ENCODE measurements around the gene HNF1B. TPM values are rescaled to one million over a fixed set of nuclear protein-coding genes. Genes with fewer than 3 reads are reported as not detected.

HNF1B gene
- total RNA-seq (1 to 10 TPM in 1 of 5 experiments, not detected in 4; 1.4 TPM), polyA plus RNA-seq (not detected), total RNA-seq (not detected)

DNA sequence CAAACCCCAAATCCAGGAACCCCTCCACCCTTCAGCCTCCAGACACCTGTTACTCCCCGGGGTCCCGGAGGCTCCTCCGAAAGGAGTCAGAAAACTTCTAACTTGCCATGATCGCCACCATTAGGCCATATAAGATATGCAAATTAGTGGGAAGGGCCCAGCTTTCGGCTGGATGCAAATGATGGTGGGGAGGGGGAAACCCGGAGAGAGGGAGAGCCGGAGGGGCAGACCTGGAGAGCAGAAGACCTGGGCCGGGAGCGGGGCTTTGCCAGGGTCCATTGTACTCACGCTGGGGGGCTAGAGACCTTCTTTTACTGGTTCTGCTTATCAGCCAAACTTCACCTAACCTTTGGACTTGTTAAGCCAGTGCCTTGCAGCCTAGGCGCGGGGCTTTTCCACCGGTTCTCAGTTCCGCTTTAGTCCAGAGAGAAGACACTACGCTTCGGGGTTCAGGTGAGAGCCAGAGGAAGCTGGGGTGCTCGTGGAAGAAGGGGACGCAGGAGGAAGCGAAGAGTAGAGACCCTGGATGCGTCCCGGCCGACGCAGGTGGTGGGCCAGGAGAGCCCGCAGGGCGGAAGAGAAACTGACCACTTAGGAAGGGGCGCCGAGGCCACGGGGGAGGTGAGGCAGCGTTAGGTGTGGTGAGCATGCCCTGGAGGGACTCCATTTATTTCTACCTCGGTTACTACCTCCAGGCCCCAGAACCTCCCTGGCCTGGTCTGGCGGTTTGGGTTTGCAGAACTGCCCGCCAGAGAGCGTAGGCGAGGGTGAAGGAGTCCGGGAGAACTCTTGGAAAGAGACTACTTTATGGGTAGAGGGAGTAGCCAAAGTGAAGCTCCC is at the start of gene HNF1B:
TSS of gene HNF1B (minus strand) at position 99 of the 840 bp plus-strand sequence. CDS start 175 bp downstream, outside the sequence.
- H3K4me3 ChIP-seq (ENCODE audit: low read length): no peak within 1 kb of the TSS

GRCh38 chr17:37792787-37793186 is 47.9 kb upstream of the HNF1B start:
- peaks cover 11 to 32% (median 22%) of the 10 kb centered on the region in 5 donors for H3K27me3 Mint-ChIP-seq
- no peak overlapping the region for H3K4me3 ChIP-seq (ENCODE audit: low read length)
- peaks cover 0 to 6% (median 0%) of the 10 kb centered on the region in 7 donors for H3K4me1 Mint-ChIP-seq
- H3K27ac ChIP-seq (ENCODE audit: low read depth, low read length): no peak overlapping the region
- H3K9me3 ChIP-seq (ENCODE audit: control insufficient read depth in 2 of 3, low read length in 3 of 3): no peaks in the 10 kb centered on the region
- no peaks in the 10 kb centered on the region for H3K36me3 Mint-ChIP-seq
- ChIA-PET CTCF (no interaction called here), POLR2A (no interaction called here)
- H3K36me3 ChIP-seq (ENCODE audit: control insufficient read depth in 2 of 3, insufficient read depth in 3 of 3, low read length in 3 of 3): no peaks in the 10 kb centered on the region
- intact Hi-C loops (cut with micrococcal nuclease): loop anchor here in 1 of 2 donors (5.0 kb wide), 2 partner anchors 50 to 150 kb away; partner anchors contain the start of gene DDX52
- H3K27me3 ChIP-seq (ENCODE audit: control insufficient read depth in 2 of 2, insufficient read depth in 2 of 2, low read length in 2 of 2): no peaks in the 10 kb centered on the region
- H3K27ac Mint-ChIP-seq: no peak overlapping the region
- peaks cover 0 to 2% (median 0%) of the 10 kb centered on the region in 11 donors for H3K9me3 Mint-ChIP-seq
- H3K4me1 ChIP-seq (ENCODE audit: control insufficient read depth in 2 of 2, insufficient read depth in 2 of 2, low read length in 2 of 2): no peaks in the 10 kb centered on the region
- ATAC-seq (no peak), DNase-seq (no peak)
- H3K4me3 Mint-ChIP-seq: no peak overlapping the region

More for the DNA sequence above, at the start of gene HNF1B:
- Mint-ChIP-seq H3K27ac (peak within 1 kb of the TSS in 1 of 9 donors; percentile 75), H3K9me3 (peaks cover 0 to 1% (median 0%) of the 10 kb centered on the region in 11 donors), H3K36me3 (no peaks in the 10 kb centered on the region), H3K4me1 (peaks cover 14 to 34% (median 24%) of the 10 kb centered on the region in 7 donors), H3K27me3 (peaks cover 55 to 84% (median 61%) of the 10 kb centered on the region in 5 donors), H3K4me3 (peak within 1 kb of the TSS; percentile 23 to 85 (median 58))
- CTCF ChIA-PET: no interaction called here
- ATAC-seq (peak; percentile 65), DNase-seq (peak in 1 of 9 donors; percentile 37)
- Histone ChIP-seq H3K36me3 (ENCODE audit: control insufficient read depth in 2 of 3, insufficient read depth in 3 of 3, low read length in 3 of 3) (no peaks in the 10 kb centered on the region), H3K9me3 (ENCODE audit: control insufficient read depth in 2 of 3, low read length in 3 of 3) (no peaks in the 10 kb centered on the region), H3K27me3 (ENCODE audit: control insufficient read depth in 2 of 2, insufficient read depth in 2 of 2, low read length in 2 of 2) (peaks cover 8 to 24% of the 10 kb centered on the region in 2 donors), H3K27ac (ENCODE audit: low read depth, low read length) (no peak within 1 kb of the TSS), H3K4me1 (ENCODE audit: control insufficient read depth in 2 of 2, insufficient read depth in 2 of 2, low read length in 2 of 2) (peaks cover 8 to 25% of the 10 kb centered on the region in 2 donors)
- intact Hi-C loops (cut with micrococcal nuclease): loop anchor here in 1 of 2 donors (5.0 kb wide), 2 partner anchors 47 to 803 kb away; no protein-coding TSS in a partner anchor
- POLR2A ChIA-PET: no interaction called here

- H3K9me3 Mint-ChIP-seq: no peaks in the 10 kb centered on the region
- peaks cover 0 to 6% (median 0%) of the 10 kb centered on the region in 7 donors for H3K4me1 Mint-ChIP-seq
- no peak overlapping the region for H3K4me3 Mint-ChIP-seq
- ChIA-PET CTCF (no interaction called here), POLR2A (no interaction called here)
- peak; percentile 64 for ATAC-seq
- Histone ChIP-seq H3K27me3 (ENCODE audit: control insufficient read depth in 2 of 2, insufficient read depth in 2 of 2, low read length in 2 of 2) (no peaks in the 10 kb centered on the region), H3K4me1 (ENCODE audit: control insufficient read depth in 2 of 2, insufficient read depth in 2 of 2, low read length in 2 of 2) (no peaks in the 10 kb centered on the region), H3K9me3 (ENCODE audit: control insufficient read depth in 2 of 3, low read length in 3 of 3) (no peaks in the 10 kb centered on the region), H3K36me3 (ENCODE audit: control insufficient read depth in 2 of 3, insufficient read depth in 3 of 3, low read length in 3 of 3) (no peaks in the 10 kb centered on the region), H3K4me3 (ENCODE audit: low read length) (no peak overlapping the region), H3K27ac (ENCODE audit: low read depth, low read length) (no peak overlapping the region)
- H3K27ac Mint-ChIP-seq: no peak overlapping the region
- DNase-seq: peak in 7 of 9 donors; percentile 19 to 39 (median 22)
- H3K27me3 Mint-ChIP-seq: peaks cover 12 to 29% (median 21%) of the 10 kb centered on the region in 5 donors
- intact Hi-C loops (cut with micrococcal nuclease): loop anchor here in 1 of 2 donors (1.0 to 5.0 kb wide), 4 partner anchors 49 to 265 kb away; partner anchors contain the start of gene DDX52
- no peaks in the 10 kb centered on the region for H3K36me3 Mint-ChIP-seq
Measured at GRCh38 chr17:37791447-37792399, 46.9 kb upstream of the HNF1B start.

GRCh38 chr17:37789771-37790541 is 45.1 kb upstream of the HNF1B start:
- H3K4me1 ChIP-seq (ENCODE audit: control insufficient read depth in 2 of 2, insufficient read depth in 2 of 2, low read length in 2 of 2): no peaks in the 10 kb centered on the region
- no peak overlapping the region for H3K4me3 ChIP-seq (ENCODE audit: low read length)
- Mint-ChIP-seq H3K27me3 (peaks cover 17 to 34% (median 25%) of the 10 kb centered on the region in 5 donors), H3K36me3 (no peaks in the 10 kb centered on the region), H3K4me1 (peaks cover 0 to 6% (median 0%) of the 10 kb centered on the region in 7 donors), H3K27ac (no peak overlapping the region), H3K4me3 (no peak overlapping the region), H3K9me3 (no peaks in the 10 kb centered on the region)
- H3K27ac ChIP-seq (ENCODE audit: low read depth, low read length): no peak overlapping the region
- DNase-seq (no peak), ATAC-seq (no peak)
- ChIA-PET POLR2A (no interaction called here), CTCF (no interaction called here)
- no peaks in the 10 kb centered on the region for H3K9me3 ChIP-seq (ENCODE audit: control insufficient read depth in 2 of 3, low read length in 3 of 3)
- intact Hi-C loops (cut with micrococcal nuclease): loop anchor here in 1 of 2 donors (2.0 to 5.0 kb wide), 3 partner anchors 48 to 263 kb away; partner anchors contain the start of gene DDX52
- H3K36me3 ChIP-seq (ENCODE audit: control insufficient read depth in 2 of 3, insufficient read depth in 3 of 3, low read length in 3 of 3): no peaks in the 10 kb centered on the region
- H3K27me3 ChIP-seq (ENCODE audit: control insufficient read depth in 2 of 2, insufficient read depth in 2 of 2, low read length in 2 of 2): no peaks in the 10 kb centered on the region

GRCh38 chr17:37789021-37789565 is 44.2 kb upstream of the HNF1B start:
- no peaks in the 10 kb centered on the region for H3K27me3 ChIP-seq (ENCODE audit: control insufficient read depth in 2 of 2, insufficient read depth in 2 of 2, low read length in 2 of 2)
- H3K27ac Mint-ChIP-seq: no peak overlapping the region
- H3K9me3 ChIP-seq (ENCODE audit: control insufficient read depth in 2 of 3, low read length in 3 of 3): no peaks in the 10 kb centered on the region
- DNase-seq: no peak
- H3K4me3 Mint-ChIP-seq: no peak overlapping the region
- no peaks in the 10 kb centered on the region for H3K36me3 Mint-ChIP-seq
- ATAC-seq: no peak
- CTCF ChIA-PET: no interaction called here
- H3K4me3 ChIP-seq (ENCODE audit: low read length): no peak overlapping the region
- H3K4me1 Mint-ChIP-seq: peaks cover 0 to 6% (median 0%) of the 10 kb centered on the region in 7 donors
- no peaks in the 10 kb centered on the region for H3K9me3 Mint-ChIP-seq
- POLR2A ChIA-PET: no interaction called here
- intact Hi-C loops (cut with micrococcal nuclease): no loop called here
- peaks cover 17 to 35% (median 27%) of the 10 kb centered on the region in 5 donors for H3K27me3 Mint-ChIP-seq
- no peak overlapping the region for H3K27ac ChIP-seq (ENCODE audit: low read depth, low read length)
- no peaks in the 10 kb centered on the region for H3K36me3 ChIP-seq (ENCODE audit: control insufficient read depth in 2 of 3, insufficient read depth in 3 of 3, low read length in 3 of 3)
- H3K4me1 ChIP-seq (ENCODE audit: control insufficient read depth in 2 of 2, insufficient read depth in 2 of 2, low read length in 2 of 2): no peaks in the 10 kb centered on the region

Data from naive thymus-derived CD4-positive, alpha-beta T cell (primary cell).